HG03457 (cell line): Measurements from ENCODE around the gene PPP1R11.

ENCODE experiments used
- ATAC-seq: cut with Tn5 transposase; IDR thresholded peaks from one replicate; pipeline ENCODE4 v1.9.1; 2021; ENCODE audit warnings: moderate number of reproducible peaks; ENCODE audit not compliant: unreplicated experiment

The PPP1R11 gene

DNA sequence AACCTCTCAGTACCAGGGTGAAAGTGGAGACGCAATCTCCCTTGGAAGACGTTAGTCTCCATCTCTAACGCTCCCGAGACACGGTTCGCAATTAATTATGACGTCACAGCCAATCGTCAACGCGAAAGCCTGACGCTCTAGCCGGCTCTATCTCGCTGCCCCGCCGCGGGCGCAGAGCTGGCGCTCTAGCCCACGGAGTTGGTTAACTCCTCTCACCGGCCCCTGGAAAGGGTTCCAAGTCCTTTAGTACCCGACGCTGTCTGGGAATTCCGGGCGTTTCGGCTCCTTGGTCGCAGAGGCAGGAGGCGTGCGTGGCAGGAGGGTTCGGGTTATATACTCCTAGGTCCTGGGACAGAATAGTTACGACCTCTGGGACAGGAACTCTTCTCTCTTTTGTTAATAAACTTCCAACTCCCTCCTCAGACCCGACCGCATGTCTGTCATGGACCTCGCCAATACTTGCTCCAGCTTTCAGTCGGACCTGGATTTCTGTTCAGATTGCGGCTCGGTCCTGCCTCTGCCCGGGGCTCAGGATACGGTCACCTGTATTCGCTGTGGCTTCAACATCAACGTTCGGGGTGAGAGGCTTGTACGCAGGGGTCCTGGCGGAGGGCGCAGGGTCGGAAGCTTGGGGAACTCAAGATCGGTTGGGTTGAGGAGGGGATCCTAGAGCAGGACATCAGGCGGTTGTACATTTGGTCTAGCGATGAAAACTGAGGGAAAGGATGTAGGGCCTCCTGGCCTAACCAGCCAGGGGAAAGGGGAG lies 5.7 kb upstream of the PPP1R11 start, which contains the start of gene POLR1H:
TSS of gene POLR1H (plus strand) at position 174 of the 766 bp plus-strand sequence. CDS start at position 434, 260 bp downstream.
- peak; percentile 61 for ATAC-seq

DNA sequence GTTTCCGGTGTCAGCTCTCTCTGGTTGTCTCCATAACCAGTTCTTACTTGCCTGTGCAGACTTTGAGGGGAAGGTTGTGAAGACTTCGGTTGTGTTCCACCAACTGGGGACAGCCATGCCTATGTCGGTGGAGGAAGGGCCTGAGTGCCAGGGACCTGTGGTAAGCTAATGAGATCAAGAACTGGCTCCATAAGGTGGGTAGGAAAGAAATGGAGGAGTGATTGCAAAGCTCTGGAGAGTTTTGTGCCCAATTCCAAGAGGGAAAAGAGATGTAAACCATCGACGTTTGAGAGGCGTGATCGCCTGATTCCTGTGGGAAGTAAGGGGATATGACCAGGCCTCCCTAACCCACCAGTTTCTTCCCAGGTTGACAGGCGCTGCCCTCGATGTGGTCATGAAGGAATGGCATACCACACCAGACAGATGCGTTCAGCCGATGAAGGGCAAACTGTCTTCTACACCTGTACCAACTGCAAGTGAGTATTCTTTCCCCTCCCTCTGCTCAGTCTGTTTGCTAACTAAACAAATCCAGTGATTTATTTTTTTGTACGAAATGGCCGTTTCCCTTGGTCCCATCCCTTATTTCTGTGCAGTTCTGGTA lies 5.0 kb upstream of the PPP1R11 start:
- ATAC-seq: no peak

DNA sequence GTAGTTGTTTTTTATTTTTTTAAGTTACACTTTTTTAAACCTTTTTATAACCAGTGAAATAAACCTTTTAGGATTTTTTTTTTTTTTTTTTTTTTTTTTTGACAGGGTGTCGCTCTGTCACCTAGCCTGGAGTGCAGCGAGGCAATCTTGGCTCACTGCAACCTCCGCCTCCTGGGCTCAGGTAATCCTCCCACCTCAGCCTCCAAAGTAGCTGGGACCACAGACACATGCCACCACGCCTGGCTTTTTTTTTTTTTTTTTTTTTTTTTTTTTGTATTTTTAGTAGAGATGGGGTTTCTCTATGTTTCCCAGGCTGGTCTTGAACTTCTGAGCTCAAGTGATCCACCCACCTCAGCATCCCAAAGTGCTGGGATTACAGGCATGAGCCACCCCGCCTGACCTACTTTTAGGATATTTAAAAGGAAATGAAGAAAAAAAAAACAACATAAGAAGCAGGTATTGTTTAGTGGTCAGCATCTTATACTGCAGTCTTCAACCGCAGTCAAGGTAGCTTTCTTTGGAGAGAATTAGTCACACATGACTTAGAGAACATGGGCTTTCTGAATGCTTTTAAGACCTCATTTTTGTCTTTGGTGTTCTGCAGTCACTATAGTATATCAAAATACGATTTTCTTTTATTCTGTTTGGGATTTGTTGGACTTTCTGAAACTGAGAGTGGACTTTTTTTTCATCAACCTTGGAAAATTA lies 4.4 kb upstream of the PPP1R11 start:
- ATAC-seq: no peak

DNA sequence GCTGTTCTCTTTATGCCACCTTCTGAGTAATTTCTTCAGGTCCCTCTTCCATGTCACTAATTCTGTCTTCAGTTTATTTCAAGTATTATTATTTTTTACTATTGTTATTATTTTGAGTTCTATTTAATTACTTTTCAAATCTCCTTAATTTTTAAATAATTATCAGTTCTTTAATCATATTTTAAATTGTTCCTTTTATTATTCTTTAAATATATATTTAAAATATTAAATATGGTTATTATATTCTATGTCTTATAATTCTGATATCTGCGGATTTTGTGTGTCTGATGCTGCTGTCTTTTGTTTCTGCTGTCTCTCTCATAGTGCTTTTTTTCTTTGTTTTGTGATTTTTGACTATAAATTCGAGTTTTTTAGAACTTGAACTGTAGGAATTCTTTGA lies 3.7 kb upstream of the PPP1R11 start:
- no peak for ATAC-seq

DNA sequence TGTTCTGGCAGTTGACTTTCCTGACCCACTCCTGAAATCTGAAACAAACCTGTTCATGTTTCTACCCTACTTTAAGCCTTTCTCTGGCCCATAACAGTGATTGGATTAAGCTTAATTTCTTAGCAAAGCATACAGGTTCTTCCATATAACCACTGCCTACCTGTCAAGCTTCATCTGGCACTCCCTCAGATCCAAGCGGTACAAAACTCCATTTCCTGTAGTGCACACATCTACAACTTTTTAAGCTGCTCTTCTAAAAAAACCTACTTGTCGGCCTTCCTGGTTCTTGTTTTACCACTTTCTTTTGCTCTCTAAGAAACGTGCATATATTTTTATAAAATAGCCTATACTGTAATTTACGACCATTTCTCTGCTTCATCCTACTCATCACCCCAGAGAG lies 916 bp upstream of the PPP1R11 start:
- no peak for ATAC-seq

DNA sequence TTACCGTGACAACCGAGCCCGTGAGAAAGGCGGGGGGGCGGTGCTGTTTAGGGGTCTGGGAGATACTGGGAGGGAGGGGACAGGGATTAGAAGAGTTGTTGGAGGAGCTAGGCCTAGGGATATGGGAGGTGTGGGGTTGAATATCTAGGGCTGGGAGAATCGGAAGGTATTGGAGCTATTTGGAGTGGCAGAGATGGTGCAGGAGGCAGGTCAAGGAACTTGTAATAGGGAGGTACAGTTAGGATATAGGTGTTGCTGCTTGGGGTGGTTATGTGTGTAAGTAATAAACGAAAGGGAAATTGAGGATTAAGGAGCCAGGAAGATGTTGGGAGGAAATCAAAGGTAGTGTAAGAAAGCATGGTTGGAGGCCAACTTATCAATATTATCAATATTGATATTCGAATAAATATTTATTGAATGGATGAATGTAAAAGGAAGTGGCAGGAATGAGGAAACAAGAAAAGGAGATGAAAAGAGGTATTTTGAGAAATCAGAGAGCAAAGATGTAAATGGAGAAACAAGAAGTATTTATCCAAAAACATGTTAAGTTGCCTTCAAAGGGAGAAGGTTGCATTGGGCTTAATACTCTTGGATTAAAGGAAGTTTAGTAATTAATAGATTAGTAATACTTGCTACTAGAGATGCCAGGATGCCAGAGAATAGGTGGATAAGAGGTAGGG lies 602 bp downstream of the PPP1R11 start:
- no peak for ATAC-seq

DNA sequence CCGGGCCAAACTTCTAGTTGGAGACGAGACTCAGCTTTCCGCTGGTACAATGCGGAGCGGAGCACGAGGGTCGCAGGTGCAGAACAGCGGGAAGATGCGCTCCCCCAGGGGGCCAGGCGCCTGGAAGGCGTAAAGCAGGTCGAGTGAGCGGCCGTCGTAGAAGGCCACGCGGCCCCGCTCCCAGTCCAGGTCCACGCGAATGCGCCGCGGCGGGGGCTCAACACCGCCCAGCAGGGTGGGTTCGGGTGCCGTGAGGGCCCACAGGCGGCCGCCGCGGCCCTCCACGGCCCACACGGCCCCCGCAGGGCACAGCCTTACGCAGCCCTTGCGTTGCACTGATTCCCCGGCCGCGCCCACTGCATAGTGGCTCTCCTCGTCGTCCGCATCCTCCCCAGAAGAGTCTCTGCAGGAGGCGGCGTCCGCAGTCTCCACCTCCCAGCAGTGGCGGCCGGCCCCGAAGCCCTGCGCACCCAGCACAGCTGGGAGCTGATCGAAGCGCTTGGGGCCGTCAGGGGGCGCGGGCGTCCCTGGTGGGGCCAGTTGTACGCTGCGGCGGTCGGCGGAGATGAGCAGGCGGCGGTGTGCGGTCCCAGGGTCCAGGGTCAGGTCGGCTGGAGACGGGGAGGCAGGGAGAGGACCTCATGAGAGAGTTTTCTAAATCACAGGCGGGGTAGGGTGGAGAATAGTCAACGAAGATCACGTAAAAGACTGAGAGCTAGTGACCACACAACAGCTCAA lies 4.3 kb downstream of the PPP1R11 start:
- no peak for ATAC-seq

DNA sequence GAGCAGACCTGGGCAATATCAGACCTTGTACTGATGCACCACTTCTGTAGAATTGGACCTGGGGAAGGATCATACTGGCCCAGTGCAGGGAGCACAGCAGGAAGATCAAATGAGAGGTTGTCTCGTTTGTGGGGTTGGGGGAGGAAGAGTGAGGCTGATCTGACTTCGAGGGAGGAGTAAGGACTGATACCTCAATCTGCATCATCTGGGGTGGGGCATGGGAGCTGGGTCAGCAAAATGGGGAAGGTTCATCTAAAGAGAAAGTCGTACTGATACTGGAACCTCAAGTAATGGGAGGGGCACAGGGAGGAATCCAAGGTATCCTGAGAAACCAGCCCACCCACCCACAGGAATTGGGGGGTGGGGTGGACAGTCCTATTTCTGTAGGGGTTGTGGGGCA lies 4.9 kb downstream of the PPP1R11 start:
- no peak for ATAC-seq

DNA sequence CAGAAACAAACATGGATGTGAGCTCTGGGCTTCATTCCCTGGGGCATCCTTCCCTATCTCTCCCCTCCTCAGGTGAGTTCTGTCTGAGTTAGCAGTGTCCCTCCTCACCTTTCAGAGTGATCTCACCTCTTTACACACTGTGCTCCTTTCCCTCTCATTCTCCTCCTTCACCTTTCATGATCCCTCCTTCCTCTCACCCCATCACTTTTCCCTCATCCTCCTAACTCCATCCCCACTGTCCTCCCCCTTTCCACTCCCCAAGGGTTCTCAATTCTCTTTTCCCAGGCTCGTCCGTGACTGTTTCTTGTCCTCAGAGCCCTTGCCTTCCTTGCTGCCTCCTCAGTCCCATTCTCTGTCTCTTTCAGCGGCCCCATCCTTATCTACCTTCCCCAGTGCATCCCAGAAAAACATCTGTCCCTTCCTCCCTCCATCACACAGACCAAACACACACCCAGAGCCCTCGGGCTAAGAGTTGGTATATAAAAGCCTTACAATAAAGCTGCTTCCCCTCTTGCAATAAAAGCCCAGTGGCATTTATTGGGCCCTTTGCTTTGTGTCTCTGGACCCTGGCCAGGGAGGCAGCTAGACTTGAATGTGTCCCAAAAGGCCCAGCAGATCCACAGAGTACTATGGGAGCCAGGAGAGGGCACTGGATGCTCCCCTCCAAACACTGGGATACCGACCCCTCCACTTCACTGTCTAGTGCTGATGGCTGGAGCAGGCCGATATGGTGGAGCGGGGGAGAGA lies 6.7 kb downstream of the PPP1R11 start:
- no peak for ATAC-seq

DNA sequence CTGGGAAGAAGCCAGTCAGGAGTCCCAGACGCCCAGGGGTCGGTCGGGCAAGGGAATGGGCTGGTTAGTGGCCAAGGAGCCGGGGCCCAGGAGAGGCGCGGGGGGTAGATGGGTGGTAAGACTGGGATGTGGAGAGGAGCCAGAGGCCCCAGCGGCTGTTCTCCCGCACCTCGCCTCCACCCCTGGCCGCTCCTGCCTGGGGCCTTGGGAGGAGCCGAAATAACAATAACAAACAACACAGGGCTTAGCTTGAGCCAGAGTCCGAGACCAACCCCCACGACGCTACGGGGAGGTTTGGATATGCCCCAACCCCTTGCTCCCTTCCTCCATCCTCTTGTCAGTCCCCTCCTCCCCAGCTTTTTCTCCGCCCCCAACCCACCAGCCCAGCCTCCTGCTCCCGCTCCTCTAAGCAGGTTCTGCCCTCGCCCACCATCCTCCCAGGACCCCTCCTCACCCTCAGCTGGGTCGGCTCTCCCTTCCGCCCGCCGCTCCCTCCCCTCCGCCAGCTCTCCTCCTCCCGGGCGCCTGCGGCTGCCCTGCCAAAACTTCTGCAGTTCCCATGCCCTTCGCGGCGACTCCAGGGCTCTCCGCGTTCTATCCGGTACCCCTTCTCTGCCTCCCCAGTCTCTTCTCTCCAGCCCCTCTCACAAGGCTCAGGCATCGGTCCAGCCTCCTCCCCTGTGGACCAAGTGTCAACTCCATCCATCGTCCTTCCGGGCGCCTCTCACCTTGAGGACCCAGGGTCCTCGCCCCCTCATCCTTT lies 7.5 kb downstream of the PPP1R11 start:
- no peak for ATAC-seq

DNA sequence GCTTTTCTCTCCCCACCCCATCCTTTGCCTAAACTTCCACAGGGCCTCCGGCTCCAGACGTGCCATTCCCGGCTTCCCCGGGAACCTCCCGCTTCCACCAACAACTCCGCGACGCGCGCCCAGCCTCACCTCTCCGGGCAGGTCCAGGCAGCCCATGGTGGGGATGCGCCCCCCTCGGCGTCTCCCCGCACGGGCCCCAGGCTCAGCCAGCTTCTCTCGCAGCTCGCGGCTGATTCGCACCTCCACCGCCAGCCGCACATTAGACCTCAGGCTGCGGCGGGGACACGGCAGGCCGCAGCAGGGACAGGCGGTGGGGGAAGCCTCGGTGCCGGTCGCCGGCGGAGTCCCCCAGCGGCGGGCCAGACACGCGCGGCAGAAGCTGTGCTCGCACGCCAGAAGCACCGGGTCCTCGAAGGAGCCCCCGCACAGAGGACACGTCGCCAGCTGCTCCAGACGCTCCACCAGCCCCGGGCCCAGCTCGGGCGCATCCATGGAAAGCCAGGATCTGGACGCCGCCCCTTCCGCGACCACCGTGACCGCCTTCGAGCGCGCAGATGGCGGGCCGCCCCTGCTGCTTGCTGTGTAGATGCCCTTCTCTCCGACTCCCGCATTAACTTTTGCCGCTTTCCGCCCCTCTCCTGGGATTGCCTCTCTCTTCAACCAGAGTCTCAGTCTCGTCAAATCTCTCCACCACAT lies 8.2 kb downstream of the PPP1R11 start, which contains the start of gene RNF39:
TSS of gene RNF39 (minus strand) at position 676 of the 696 bp plus-strand sequence. CDS start at position 492, 184 bp downstream.
- no peak for ATAC-seq

DNA sequence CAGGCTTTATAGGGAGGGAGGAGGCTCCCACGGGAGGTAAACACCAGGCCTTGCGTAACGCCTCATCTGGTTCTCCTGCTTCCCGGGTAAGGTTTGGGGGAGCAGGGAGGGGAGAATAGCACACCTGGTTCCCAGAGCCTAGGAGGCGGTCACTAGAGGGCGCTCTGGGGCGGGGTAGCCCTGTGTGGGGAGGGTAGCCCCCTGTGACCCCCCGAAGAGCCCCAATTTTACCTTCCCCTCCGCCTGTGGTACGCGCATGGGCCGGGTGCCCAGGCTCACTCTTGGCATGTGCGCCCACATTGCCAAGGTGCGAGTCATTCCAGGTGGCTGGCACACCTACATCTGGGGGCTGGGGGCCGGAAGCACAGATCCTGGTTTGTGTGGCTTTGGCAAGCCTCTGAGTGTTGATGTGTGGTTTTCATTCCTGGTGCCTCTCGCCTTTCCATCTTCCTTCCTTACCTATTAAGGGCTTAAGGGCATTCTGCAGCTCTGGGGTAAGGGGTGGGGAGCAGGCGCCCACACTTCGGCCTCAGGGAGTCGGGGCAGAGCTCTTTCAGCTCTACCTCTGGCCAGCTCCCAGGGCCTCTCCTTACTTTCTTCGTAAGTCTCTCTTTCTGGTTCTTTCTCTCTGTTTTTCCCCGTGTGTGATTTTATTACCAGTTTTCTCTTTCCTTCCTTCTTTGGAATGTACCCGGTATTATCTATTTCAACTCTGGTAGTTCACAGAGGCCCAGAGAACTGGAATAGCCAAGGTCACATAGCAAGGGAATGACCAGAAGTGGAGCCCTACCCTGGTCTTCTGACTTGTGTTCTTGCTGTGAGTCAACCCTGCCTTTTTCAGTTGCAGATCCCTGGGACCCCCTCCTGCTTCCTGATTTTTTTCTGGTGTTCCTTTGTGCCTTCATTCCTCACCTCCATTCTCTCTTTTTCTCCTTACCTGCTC lies 9.1 kb downstream of the PPP1R11 start:
- no peak for ATAC-seq

DNA sequence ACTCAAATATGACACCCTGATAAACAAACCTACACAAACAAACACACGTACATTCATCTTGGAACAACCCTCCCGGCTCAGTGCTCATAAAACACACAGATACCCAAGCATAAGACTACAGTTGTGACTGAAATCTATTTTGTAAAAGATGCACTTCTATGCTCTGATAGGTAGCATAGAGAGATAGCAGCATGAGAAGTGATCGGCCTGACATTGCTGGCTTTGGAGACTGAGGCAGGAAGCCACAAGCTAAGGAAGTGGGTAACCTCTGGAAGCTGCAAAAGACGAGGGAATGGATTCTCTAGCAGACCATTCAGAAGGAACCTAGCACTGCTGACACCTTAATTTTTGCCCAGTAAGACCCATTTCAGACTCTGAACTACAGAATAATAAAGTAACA lies 10.2 kb downstream of the PPP1R11 start:
- ATAC-seq: no peak

DNA sequence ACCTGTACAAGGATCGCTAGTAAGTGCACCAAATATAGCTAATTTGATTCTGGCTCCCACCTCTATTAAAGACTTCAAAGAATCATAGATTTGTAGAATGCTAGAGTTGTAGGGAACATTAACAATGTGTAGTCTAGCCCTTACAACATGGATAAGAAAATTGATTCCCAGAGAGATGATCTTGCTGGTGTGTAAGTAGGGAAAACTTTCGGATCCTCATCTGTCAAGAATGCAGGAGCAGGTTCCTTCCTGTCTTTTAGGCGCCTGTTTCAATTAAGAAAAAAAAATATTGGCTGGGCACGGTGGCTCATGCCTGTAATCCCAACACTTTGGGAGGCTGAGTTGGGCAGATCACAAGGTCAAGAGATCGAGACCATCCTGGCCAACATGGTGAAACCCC lies 20.9 kb downstream of the PPP1R11 start:
- no peak for ATAC-seq

DNA sequence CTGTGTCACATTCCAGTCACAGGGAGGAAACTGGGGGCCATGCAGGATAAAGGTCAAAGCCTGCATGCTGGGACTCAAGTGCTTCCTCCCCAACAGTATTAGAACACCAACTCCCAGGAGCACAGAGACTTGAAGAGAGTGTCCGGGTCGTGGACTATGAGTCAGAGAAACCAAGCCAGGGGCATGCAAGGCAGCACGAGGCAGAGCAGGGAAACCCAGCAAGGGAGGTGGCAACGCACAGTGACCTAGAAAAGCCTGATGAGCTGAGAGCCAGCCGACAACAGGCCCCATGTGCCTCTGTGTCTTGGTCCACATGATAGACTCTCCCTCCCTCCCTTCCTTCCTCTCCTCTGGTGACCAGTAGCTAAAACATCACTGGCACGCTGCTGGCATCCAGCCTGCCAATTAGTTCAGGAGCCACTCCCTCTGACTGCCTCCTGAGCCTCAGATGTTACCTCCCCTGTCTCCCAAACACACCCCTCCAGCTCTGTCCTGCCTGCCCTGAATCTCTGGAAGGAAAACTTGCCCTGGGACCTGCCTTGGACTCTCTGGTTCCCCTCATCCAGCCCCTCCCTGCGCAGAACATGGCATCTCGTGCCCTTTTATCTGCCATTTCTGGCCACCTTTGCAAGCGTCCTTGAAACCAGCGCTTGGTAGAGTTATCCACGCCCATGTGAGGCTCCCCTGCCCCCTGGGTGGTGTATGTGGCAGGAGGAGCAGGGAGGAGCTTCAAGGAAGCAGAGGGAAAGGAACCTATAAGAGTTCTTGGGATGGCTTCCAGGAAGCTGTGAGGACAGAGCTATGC lies 24.8 kb downstream of the PPP1R11 start:
- ATAC-seq: no peak

DNA sequence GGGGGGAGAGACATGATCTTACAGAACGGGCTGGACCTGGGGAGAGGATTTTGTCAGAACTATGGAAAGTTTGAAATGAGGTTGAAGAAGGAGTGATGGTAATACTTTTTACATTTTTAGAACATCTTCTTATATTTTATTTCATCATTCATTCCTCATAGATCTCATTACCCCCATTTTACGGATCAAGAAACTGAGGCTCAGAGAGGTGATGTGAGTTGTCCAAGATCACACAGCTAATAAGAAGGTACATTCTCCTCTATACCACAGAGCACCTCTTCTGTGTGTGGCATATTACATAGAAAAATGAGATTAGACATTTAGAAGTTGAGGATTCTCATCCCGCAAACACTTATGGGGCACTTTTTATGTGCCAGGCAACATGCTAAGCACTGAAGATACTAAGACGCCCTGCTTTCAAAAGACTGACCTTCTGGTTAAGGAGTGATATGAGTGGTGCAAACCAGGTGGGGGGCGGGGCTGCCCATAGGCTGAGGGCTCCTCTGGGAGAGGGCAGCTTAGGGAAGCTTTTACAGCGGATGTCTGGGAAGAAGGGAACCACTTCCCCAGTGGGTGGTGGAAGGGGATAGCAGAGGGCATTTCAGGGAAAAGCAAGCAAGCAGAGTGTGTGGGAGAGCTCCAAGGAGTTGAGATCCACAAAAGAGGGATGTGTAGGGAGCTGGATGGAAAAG lies 26.0 kb downstream of the PPP1R11 start:
- no peak for ATAC-seq
